GM12892 (cell line): Measurements from ENCODE around the gene SPEG.

Experiments used
- DNase-seq: peaks from one replicate; pipeline ENCODE4 v3.0.0; 2011; ENCODE audit not compliant: insufficient read length
- FAIRE-seq: peaks from 2 replicates; lab custom pipeline; 2011; peaks lifted over from hg19 to GRCh38; lab: Jason Lieb, UNC
- POLR2A ChIP-seq: IDR thresholded peaks from 2 replicates; pipeline ENCODE4 v1.6.1; 2011; ENCODE audit warnings: low read depth, low read length, control low read depth
- POLR2AphosphoS5 ChIP-seq: IDR thresholded peaks from 2 replicates; pipeline ENCODE4 v1.6.1; 2011; ENCODE audit warnings: low read depth, low read length, control low read depth
- TAF1 ChIP-seq: IDR thresholded peaks from 2 replicates; pipeline ENCODE4 v1.6.1; 2011; ENCODE audit warnings: low read depth, mild to moderate bottlenecking, control low read depth, low read length, borderline replicate concordance

SPEG gene

DNA sequence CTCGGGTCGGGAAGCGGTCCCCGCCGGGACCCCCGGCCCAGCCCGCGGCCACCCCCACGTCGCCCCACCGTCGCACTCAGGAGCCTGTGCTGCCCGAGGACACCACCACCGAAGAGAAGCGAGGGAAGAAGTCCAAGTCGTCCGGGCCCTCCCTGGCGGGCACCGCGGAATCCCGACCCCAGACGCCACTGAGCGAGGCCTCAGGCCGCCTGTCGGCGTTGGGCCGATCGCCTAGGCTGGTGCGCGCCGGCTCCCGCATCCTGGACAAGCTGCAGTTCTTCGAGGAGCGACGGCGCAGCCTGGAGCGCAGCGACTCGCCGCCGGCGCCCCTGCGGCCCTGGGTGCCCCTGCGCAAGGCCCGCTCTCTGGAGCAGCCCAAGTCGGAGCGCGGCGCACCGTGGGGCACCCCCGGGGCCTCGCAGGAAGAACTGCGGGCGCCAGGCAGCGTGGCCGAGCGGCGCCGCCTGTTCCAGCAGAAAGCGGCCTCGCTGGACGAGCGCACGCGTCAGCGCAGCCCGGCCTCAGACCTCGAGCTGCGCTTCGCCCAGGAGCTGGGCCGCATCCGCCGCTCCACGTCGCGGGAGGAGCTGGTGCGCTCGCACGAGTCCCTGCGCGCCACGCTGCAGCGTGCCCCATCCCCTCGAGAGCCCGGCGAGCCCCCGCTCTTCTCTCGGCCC lies 13.6 kb downstream of the SPEG start:
- FAIRE-seq (no peak), DNase-seq (no peak)
- TF ChIP-seq POLR2A (no peak), POLR2AphosphoS5 (no peak), TAF1 (no peak)

DNA sequence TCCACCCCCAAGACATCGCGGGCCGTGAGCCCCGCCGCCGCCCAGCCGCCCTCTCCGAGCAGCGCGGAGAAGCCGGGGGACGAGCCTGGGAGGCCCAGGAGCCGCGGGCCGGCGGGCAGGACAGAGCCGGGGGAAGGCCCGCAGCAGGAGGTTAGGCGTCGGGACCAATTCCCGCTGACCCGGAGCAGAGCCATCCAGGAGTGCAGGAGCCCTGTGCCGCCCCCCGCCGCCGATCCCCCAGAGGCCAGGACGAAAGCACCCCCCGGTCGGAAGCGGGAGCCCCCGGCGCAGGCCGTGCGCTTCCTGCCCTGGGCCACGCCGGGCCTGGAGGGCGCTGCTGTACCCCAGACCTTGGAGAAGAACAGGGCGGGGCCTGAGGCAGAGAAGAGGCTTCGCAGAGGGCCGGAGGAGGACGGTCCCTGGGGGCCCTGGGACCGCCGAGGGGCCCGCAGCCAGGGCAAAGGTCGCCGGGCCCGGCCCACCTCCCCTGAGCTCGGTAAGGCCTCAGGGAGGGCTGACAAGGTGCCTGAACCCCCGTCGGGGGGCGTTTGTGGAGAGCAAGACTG lies 14.2 kb downstream of the SPEG start:
- FAIRE-seq, result no peak
- no peak for TF ChIP-seq POLR2A
- TF ChIP-seq POLR2AphosphoS5, result no peak
- no peak for TF ChIP-seq TAF1
- DNase-seq, result no peak

DNA sequence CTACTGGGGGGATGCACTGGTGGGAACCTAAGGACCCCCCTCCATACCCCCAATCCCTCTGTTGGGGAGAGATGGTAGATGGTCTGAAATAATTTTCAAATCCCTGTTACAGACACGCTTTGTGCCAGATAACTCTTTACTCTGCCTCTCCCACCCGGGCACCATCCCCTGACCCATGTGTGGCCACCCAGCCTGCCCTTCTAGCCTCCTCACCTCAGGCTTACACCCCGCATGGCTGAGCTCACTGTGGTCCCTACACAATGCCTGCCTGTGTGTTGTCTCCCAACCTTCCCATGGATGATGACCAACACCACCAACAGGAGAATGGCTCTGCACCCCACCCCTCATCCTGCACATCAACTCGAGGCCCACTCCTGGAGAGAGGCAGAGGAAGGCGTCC lies 15.0 kb downstream of the SPEG start:
- DNase-seq (no peak), FAIRE-seq (no peak)
- TF ChIP-seq POLR2A (no peak), TAF1 (no peak), POLR2AphosphoS5 (no peak)

DNA sequence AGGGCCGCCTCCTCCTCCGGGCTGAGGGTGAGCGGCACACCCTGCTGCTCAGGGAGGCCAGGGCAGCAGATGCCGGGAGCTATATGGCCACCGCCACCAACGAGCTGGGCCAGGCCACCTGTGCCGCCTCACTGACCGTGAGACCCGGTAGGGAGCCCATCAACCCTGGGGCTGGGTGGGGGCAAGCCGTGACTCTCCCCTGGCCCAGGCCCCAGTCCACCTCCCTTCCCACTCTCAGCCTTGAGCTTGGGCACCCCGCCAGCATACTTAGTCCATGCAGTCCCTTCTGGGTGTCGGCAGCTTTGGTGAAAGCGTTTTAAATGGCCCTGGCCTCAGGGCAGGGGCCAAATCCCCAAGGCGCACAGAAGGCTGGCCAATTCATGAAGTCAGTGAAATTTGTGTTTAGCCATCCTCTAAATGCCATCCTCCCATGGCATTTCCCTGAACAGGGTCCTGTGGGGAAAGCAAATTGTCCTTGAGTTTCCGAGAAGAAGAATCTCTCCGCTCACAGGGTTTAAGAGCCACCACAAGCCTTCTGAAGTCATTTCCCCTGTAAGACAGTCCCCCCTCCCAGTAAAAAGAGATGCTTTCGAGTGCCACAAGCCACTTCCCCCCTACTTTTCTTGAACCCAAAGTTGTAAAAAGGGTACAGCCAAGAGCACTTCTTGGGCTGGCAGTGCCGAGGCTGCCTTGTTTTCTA lies 17.2 kb downstream of the SPEG start:
- no peak for FAIRE-seq
- TF ChIP-seq POLR2AphosphoS5 (no peak), TAF1 (no peak), POLR2A (no peak)
- DNase-seq, result no peak

DNA sequence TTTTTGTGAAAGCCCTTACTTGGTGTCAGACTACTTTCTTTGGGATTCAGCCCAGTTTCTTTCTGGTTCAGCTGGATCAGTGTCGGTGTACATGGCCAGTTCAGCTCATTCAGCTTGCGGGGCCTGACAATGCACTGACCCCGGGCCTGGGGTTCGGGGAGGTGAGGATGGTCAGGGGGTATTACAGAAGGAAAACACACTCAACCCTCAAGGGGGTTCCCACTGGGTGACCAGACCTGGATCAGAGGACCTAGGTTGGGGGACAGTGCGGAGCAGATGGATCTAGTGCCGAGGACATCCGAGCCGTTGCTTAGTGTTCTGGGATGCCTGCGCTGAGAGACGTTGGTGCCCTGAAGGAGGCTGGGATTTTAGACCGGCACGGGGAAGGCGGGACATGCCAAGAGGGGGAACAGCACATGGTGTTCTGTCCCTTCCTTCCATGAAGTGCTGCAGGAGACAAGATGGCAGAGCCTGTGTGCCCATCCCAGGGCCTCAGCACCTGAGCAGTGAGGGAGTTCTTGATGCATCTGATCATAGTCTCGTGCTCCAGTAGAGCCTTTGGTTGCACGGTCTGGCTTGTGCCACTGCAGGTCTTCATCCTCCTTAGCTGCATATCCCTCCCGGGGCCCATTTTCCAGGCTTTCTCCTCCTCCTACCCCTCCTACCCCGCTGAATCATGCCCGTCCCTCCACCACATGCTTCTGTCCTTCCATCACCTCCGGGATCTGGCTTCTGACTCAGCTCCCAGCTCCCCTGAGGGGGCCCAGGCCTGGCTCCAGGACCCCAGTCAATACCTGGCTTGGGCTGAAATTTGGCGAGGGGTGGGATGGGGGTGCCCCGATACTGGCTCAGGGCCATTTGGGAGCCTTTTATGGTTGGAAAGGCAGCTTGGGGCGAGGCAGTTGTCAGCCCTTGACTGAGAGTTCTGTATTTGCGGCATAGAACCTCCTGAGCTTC lies 18.0 kb downstream of the SPEG start:
- no peak for DNase-seq
- FAIRE-seq, result no peak
- TF ChIP-seq POLR2AphosphoS5, result no peak
- no peak for TF ChIP-seq TAF1
- TF ChIP-seq POLR2A, result no peak

DNA sequence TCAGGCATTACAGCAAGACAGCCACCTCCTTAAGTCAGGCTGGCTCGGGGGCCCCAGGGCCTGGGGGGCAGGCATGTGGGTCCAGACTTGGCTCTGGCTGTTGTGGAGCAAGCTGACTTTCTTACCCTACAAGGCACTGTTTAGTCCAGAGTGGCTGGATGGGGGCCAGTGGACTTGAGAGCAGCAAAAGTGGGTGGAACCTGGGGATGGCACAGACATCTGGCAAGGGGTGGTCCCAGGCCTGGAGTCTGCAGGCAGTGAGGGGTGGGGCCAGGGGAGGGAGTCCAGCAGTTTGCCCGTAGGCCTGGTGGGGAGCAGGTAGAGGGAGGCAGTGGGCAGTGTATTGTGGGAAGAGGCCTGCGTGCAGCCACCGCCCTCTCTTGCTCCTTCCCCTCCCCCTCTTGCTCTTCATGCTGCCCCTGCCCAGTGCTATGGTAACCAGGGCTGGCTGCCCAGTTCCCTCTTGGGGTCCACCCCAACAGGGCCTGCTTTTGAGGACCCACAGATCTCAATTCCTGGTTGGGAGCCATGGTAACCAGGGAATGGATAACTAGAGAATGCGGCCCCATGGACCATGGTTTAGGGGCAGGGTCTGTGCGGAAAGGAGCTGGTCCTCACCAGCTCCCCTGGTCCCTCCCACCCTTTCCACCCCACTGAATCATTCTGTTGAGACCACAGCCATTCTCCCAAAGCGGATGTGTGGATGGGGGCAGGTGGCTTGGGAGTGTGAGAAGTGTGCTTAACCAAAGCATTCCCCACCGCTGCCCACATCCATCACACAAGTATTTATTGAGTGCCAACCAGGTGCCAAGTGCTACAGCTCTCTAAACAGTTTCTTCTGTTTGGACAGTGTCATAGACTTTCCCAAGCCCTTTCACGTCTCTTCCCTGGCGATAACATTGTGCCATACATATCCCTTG lies 19.3 kb downstream of the SPEG start:
- DNase-seq, result no peak
- TF ChIP-seq POLR2AphosphoS5 (no peak), POLR2A (no peak), TAF1 (no peak)
- FAIRE-seq, result no peak

DNA sequence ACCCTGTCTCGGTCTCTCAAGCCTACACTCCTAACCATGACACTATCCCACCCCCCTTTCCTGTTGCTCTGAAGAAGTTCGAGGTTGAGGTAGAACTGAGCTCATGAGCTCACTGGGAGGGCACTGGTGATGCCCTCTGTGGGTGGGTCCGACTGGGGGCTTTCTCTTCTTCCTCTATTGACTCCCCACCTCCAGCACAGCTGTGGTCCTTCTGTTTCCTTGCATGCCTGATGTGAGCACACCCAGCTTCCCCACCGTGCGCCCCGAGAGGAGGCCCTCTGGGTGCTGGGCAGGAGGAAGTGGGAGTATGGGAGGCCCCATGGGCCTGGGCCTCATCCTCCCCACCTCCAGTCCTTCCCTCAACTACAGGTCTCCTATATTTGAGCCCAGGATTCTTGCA lies 20.9 kb downstream of the SPEG start:
- no peak for FAIRE-seq
- TF ChIP-seq TAF1 (no peak), POLR2A (no peak), POLR2AphosphoS5 (no peak)
- no peak for DNase-seq

GRCh38 chr2:219457784-219458369 lies 23.2 kb downstream of the SPEG start:
- no peak for DNase-seq
- TF ChIP-seq POLR2AphosphoS5, result no peak
- FAIRE-seq, result no peak

GRCh38 chr2:219458996-219459395 lies 24.4 kb downstream of the SPEG start:
- TF ChIP-seq POLR2A (no peak), TAF1 (no peak), POLR2AphosphoS5 (no peak)
- DNase-seq (no peak), FAIRE-seq (no peak)

DNA sequence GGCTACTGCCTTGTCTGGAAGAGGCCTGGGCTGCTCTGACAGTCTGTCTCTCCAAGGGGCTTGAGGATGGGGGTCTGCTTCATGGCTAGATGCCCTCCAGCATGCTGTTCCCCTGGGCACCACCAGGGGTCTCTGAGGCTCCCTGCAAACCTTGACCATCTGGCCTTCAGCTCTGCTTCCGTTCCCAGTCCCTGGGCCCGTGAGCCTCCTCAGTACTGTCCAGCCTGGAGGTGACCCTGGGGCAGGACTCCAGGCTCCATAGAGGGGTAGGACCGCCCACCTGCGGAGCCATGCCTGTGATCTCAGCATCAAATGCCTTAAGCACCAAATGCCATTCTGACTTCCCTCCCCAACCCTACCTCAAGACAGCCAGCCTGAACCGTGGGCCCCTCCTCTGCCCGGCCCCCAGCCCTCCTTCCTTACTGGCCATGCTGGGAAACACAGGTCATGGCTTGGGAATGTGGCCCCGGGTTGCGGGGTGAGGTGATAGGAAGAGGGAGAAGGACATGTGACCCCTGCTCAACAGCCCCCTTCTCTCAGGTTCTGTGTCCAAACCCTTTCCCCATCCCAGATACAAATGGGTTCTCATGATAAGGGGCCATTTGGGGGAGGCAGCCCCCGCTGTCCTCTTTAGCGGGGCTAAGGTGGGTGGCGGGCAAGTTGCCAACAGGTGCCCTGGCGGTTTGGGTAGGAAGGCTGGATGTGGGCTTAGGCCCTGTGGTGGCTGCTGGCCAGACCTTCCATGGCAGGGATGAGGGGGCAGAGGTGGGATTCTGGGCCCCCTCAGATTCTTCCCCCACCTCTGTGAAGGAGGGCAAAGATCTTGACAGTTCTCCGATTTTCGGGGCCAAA lies 25.0 kb downstream of the SPEG start:
- peak; percentile 21 for FAIRE-seq
- DNase-seq, result peak; percentile 82
- no peak for TF ChIP-seq TAF1
- TF ChIP-seq POLR2A, result no peak
- no peak for TF ChIP-seq POLR2AphosphoS5
